Measurements from ENCODE around the gene BEND3. TPM values are rescaled to one million over a fixed set of nuclear protein-coding genes. Genes with fewer than 3 reads are reported as not detected.

The BEND3 gene
- total RNA-seq, 1 experiment from 2014 or later: 3.5 TPM

DNA sequence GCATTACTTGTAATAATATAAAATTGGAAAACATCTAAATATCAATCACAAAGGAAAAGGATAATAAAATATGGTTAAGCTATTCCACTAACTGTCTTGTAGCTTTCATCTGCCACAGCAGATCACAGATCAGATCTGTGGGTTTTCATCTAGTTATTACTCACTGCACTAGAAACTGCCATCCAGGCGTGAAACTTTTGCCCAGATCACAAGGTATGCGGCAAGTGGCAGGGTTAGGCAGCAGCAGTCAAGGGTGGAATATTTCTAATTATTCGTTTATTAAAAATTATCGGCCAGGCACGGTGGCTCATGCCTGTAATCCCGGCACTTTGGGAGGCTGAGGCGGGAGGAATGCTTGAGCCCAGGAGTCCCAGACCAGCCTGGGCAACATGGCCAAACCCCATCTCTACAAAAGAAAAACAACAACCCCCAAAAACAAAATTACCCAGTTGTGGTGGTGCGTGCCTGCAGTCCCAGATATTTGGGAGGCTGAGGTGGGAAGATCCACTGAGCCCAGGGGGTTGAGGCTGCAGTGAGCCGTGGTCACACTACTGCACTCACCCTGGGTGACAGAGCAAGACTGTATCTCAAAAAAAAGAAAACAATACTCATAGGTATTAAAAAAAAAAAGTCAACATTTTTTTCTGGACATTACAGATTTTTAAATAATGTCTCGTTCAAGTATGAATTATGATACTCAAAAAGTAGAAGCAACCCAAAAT lies 32.1 kb downstream of the BEND3 start:
- no peak for DNase-seq (ENCODE audit: low spot score)

GRCh38 chr6:107082045-107082444 lies 33.3 kb downstream of the BEND3 start:
- no peak for DNase-seq (ENCODE audit: low spot score)

- no peak for DNase-seq (ENCODE audit: low spot score)
Observed at GRCh38 chr6:107080036-107080435, 35.3 kb downstream of the BEND3 start.

DNA sequence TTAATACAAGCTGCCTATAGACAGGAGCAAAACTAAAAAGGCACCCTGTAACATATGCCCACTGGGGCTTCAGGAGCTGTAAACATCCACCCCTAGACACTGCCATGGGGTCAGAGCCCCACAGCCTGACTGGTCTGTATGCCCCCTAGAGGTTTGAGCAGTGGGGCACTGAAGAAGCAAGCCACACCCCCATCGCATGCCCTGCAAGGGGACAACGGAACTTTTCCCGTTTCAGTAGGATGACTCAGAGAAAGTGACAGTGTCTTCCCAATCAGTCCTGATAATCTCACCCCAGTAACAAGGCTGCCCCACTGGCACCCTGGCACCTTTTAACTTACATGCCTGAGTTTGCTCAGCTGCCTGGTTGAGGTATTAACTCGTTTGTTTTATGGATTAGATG lies 35.9 kb downstream of the BEND3 start:
- DNase-seq (ENCODE audit: low spot score): peak; percentile 18

- DNase-seq (ENCODE audit: low spot score): no peak
Observed at GRCh38 chr6:107077710-107078109, 37.6 kb downstream of the BEND3 start.

GRCh38 chr6:107075951-107076381 lies 39.3 kb downstream of the BEND3 start:
- DNase-seq (ENCODE audit: low spot score): no peak

DNA sequence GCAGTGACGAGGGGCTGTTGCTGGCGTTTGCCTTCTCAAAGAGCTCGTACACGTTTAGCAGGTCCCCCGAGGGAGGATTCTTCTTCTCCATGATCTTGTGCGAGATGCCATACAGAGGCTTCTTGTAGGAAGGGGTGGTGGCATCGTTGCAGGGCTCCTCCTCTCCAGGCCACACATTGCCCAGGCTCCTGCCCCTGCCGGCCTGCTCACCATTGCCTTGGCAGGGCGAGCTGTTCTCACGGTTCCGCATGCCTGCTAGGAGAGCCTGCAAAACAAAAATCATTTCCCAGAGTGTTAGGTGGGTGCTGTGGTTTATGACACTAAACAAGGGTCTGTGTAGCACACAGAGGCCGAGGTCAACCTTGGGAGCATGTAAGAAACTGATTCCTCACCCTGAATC lies 44.6 kb downstream of the BEND3 start:
- no peak for DNase-seq (ENCODE audit: low spot score)

GRCh38 chr6:107069631-107070548 lies 45.4 kb downstream of the BEND3 start:
- DNase-seq (ENCODE audit: low spot score): no peak

- no peak for DNase-seq (ENCODE audit: low spot score)
Observed at GRCh38 chr6:107068691-107069630, 46.4 kb downstream of the BEND3 start.

GRCh38 chr6:107066697-107067659 lies 48.3 kb downstream of the BEND3 start:
- DNase-seq (ENCODE audit: low spot score): peak; percentile 22

- peak; percentile 81 for DNase-seq (ENCODE audit: low spot score)
Observed at GRCh38 chr6:107064579-107065065, 50.7 kb downstream of the BEND3 start.

DNA sequence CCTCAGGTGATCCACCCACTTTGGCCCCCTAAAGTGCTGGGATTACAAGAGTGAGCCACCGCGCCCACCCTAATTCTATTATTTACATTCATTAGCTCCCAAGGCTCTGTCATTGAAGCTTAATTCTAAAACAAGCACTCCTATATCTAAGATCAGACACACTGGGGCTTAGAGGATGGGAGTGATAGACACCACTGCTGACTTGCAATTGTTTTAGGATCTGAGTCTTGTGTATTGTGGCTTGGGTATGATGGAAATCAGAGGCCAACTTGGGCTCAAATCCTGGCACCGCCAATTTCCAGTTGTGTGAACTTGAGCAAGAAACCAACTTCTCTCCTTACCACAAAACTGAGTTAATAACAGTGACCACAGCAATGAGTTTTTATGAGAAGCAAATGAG lies 52.6 kb downstream of the BEND3 start:
- DNase-seq (ENCODE audit: low spot score): no peak

GRCh38 chr6:107061125-107062020 lies 53.9 kb downstream of the BEND3 start:
- no peak for DNase-seq (ENCODE audit: low spot score)

GRCh38 chr6:107060704-107061103 lies 54.6 kb downstream of the BEND3 start:
- DNase-seq (ENCODE audit: low spot score): no peak

- no peak for DNase-seq (ENCODE audit: low spot score)
Observed at GRCh38 chr6:107059606-107060005, 55.7 kb downstream of the BEND3 start.

GRCh38 chr6:107057679-107058078 lies 57.6 kb downstream of the BEND3 start:
- no peak for DNase-seq (ENCODE audit: low spot score)

- DNase-seq (ENCODE audit: low spot score): no peak
Observed at GRCh38 chr6:107056796-107057195, 58.5 kb downstream of the BEND3 start.

GRCh38 chr6:107047807-107048206 lies 67.5 kb downstream of the BEND3 start:
- DNase-seq (ENCODE audit: low spot score): no peak
